GM12878 (cell line): ENCODE results near the gene ARID1A. TPM values are rescaled to one million over a fixed set of nuclear protein-coding genes. Genes with fewer than 3 reads are reported as not detected.

Experiments
- ATAC-seq: fragments of 200-7000 bp; cut with Tn5 transposase; 3 replicates; pipeline ENCODE4 v1.9.1; 2020; ENCODE audit warnings: mild to moderate bottlenecking, moderate library complexity
- BruUV-seq: library from RNA; stranded (reverse); fragments of 400-500 nt; replicated peaks from 2 replicates; lab custom pipeline; 2021; lab: Mats Ljungman, UMichigan
- CTCF ChIA-PET: fragments of 300-600 bp; sonication (Branson Sonifier 250); formaldehyde crosslinking; extraction: SDS; loops from one replicate; lab custom pipeline; 2021; ENCODE audit warnings: inconsistent platforms; lab: Yijun Ruan, JAX
- POLR2A ChIA-PET: fragments of 350-600 bp; formaldehyde crosslinking; extraction: SDS; loops from one replicate; lab custom pipeline; 2021; ENCODE audit warnings: inconsistent platforms; lab: Charles Lee
- RAD21 ChIA-PET: fragments of 300-600 bp; sonication (Branson Sonifier 250); formaldehyde crosslinking; loops from one replicate; lab custom pipeline; 2023; ENCODE audit warnings: antibody characterized with exemption; ENCODE audit not compliant: unreplicated experiment; lab: Charles Lee
- SMC1A ChIA-PET: fragments of 300-600 bp; sonication (Branson Sonifier 250); formaldehyde crosslinking; loops from one replicate; lab custom pipeline; 2023; ENCODE audit not compliant: unreplicated experiment, uncharacterized antibody; lab: Charles Lee
- DNase-seq: peaks from one replicate; pipeline ENCODE4 v3.0.0-alpha.2; 2011; ENCODE audit warnings: low read depth, low spot score
- FAIRE-seq: peaks from 3 replicates; lab custom pipeline; 2011; peaks lifted over from hg19 to GRCh38; lab: Jason Lieb, UNC
- H2AFZ ChIP-seq: 2 replicates; pipeline ENCODE4 v1.6.0; 2011; ENCODE audit warnings: low read depth, low read length, control low read depth; ENCODE audit not compliant: control insufficient read depth
- H3K27ac ChIP-seq: 2 replicates; pipeline ENCODE4 v1.5.1; 2011; ENCODE audit warnings: control low read depth; ENCODE audit not compliant: control insufficient read depth, insufficient read depth
- H3K27me3 ChIP-seq, 2 experiments: replicated peaks in 1 of 2; 2 replicates each; pipeline versions ENCODE4 v1.6.0 to v1.6.1; 2011; ENCODE audit warnings: low read length in 1 of 2; ENCODE audit not compliant: control insufficient read depth in 2 of 2, insufficient read depth in 2 of 2
- H3K36me3 ChIP-seq, 2 experiments: 2 replicates each; pipeline ENCODE4 v1.5.1; 2011; ENCODE audit warnings: low read length in 1 of 2; ENCODE audit not compliant: control insufficient read depth in 2 of 2, insufficient read depth in 2 of 2
- H3K4me1 ChIP-seq: 2 replicates; pipeline ENCODE4 v1.6.1; 2011; ENCODE audit warnings: mild to moderate bottlenecking, low read length, moderate library complexity, mixed read lengths; ENCODE audit not compliant: control insufficient read depth, insufficient read depth
- H3K4me2 ChIP-seq: 2 replicates; pipeline ENCODE4 v1.6.0; 2011; ENCODE audit warnings: control low read depth; ENCODE audit not compliant: control insufficient read depth, insufficient read depth
- H3K4me3 ChIP-seq: fragments of 200-600 bp; sonication (generic); 2 replicates; pipeline ENCODE4 v1.5.1; 2016
- H3K79me2 ChIP-seq: 2 replicates; pipeline ENCODE4 v1.6.0; 2011; ENCODE audit warnings: low read length; ENCODE audit not compliant: control insufficient read depth, insufficient read depth
- H3K9ac ChIP-seq: 2 replicates; pipeline ENCODE4 v1.8.0; 2011; ENCODE audit warnings: low read length, control low read depth, mixed read lengths; ENCODE audit not compliant: control insufficient read depth, insufficient read depth
- H3K9me3 ChIP-seq: replicated peaks from 3 replicates; pipeline ENCODE4 v1.5.1; 2011; ENCODE audit warnings: mild to moderate bottlenecking, low read length; ENCODE audit not compliant: control insufficient read depth, insufficient read depth
- H4K20me1 ChIP-seq: 2 replicates; pipeline ENCODE4 v1.6.0; 2011; ENCODE audit not compliant: control insufficient read depth, insufficient read depth
- BCL11A ChIP-seq: IDR thresholded peaks from 2 replicates; pipeline ENCODE4 v1.6.1; 2011; ENCODE audit warnings: low read depth, low read length
- CEBPB ChIP-seq, 2 experiments: fragments of 150-350 bp in 1 of 2; IDR thresholded peaks; 2 replicates each; pipeline ENCODE4 v1.6.1; 2012 to 2014; ENCODE audit warnings: low read depth in 2 of 2, low read length in 2 of 2, borderline replicate concordance in 1 of 2, inconsistent platforms in 1 of 2
- EZH2 ChIP-seq: IDR thresholded peaks from 2 replicates; pipeline ENCODE4 v1.6.1; 2012; ENCODE audit warnings: low read depth, mild to moderate bottlenecking, control low read depth, inconsistent platforms, low read length, borderline replicate concordance; ENCODE audit not compliant: control insufficient read depth
- HDAC6 ChIP-seq: fragments of 200-600 bp; sonication (generic); IDR thresholded peaks from one replicate; pipeline ENCODE4 v1.8.0; 2017; ENCODE audit warnings: antibody characterized with exemption; ENCODE audit not compliant: unreplicated experiment
- JUNB ChIP-seq: IDR thresholded peaks from 2 replicates; pipeline ENCODE4 v1.6.1; 2016; ENCODE audit warnings: antibody characterized with exemption, mild to moderate bottlenecking
- KLF5 ChIP-seq: fragments of 450-650 bp; IDR thresholded peaks from 2 replicates; pipeline ENCODE4 v1.6.1; 2014; ENCODE audit warnings: mild to moderate bottlenecking; ENCODE audit not compliant: partially characterized antibody
- NRF1 ChIP-seq: conservative IDR thresholded peaks from 2 replicates; pipeline ENCODE4 v1.6.1; 2011; ENCODE audit warnings: mild to moderate bottlenecking, low read depth, low read length, improper control_type of control experiment
- SKIL ChIP-seq: fragments of 450-650 bp; IDR thresholded peaks from 2 replicates; pipeline ENCODE4 v1.6.1; 2017; ENCODE audit warnings: mild to moderate bottlenecking, low read depth, inconsistent platforms; ENCODE audit not compliant: poor library complexity, severe bottlenecking
- ZBTB40 ChIP-seq: fragments of 450-650 bp; IDR thresholded peaks from 2 replicates; pipeline ENCODE4 v1.6.1; 2016; ENCODE audit warnings: mild to moderate bottlenecking, moderate library complexity, borderline replicate concordance
- ZNF207 ChIP-seq: fragments of 450-650 bp; IDR thresholded peaks from 2 replicates; pipeline ENCODE4 v1.6.1; 2014; ENCODE audit warnings: antibody characterized with exemption, mild to moderate bottlenecking, borderline replicate concordance
- ZNF592 ChIP-seq: fragments of 450-650 bp; IDR thresholded peaks from 2 replicates; pipeline ENCODE4 v1.6.1; 2017; ENCODE audit warnings: mild to moderate bottlenecking, moderate library complexity
- WGBS: methylation state at CpG from one replicate; pipeline ENCODE4 v1.1.6; 2016; ENCODE audit warnings: low lambda C conversion rate; ENCODE audit not compliant: insufficient replicate concordance, insufficient coverage; ENCODE audit errors: missing lambda C conversion rate; 5-methylcytosine and 5-hydroxymethylcytosine counted together
- in situ Hi-C: fragments of 300-500 bp; cut with MboI; formaldehyde crosslinking; loops from 9 replicates; pipeline ENCODE4 v1.14.3; 2018; ENCODE audit warnings: mixed read lengths
- intact Hi-C: fragments of 100-400 bp; cut with micrococcal nuclease; formaldehyde crosslinking; loops from one replicate; pipeline ENCODE4 v1.14.2; 2022; ENCODE audit not compliant: unreplicated experiment
- polyA plus RNA-seq, 11 experiments: library from polyadenylated mRNA; depleted of rRNA in 4 of 11; unstranded in 6 of 11; stranded (reverse) in 5 of 11; fragments of >200 nt; fragmentation: Nextera tagmentation in 4 of 11; fragmentation: Illumina TruSeq in 1 of 11; extraction: Ambion mirVana in 4 of 11; extraction: Trizol in 1 of 11; gene quantifications; 1 replicate in 1 of 11; 2 replicates in 10 of 11; pipeline versions ENCODE4 v1.2.1 to v1.2.3, GENCODE V29; 2011 to 2016; ENCODE audit warnings: inconsistent platforms in 2 of 11, missing spikeins in 2 of 11, low read depth in 1 of 11
- total RNA-seq, 4 experiments: library from RNA; depleted of rRNA in 3 of 4; stranded (reverse); fragments of >200 nt in 3 of 4; fragmentation: Illumina TruSeq in 1 of 4; extraction: Trizol in 1 of 4; gene quantifications; 2 replicates each; pipeline versions ENCODE4 v1.2.1 to v1.2.3, GENCODE V29; 2013 to 2021
- TF ChIP-seq, protein P1 (sequence below): fragments of 150-350 bp; IDR thresholded peaks from 2 replicates; pipeline ENCODE4 v1.6.1; 2014; ENCODE audit warnings: mild to moderate bottlenecking, low read depth, low read length

ARID1A gene
- total and polyA plus RNA-seq, 10 of the 15 experiments (the other 5 are each of a cell fraction or from before 2014, with no cell fraction given) = 10.0 to 98.0 (median 23.5) TPM

DNA sequence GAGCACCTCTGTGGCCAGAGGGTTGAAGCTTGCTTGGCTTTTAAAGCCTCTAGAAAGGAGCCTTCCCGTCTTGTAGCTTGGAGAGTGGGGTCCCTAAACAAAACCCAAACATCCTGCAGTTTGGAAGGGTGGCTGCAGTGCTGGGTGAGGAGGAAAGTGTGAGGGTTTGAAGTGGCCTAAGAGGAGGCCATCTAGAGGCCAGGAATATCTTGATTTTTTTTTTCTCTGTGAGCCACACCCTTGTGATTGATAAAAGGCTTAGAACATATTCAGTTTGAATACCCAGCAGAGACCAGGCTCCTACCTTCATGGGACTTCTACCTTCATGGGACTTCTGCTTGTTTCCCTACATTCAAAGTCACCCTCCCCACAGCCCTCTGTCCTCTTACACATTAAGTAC, 54.6 kb downstream of the ARID1A start:
- Histone ChIP-seq H3K4me2 (no peak overlapping the region), H2AFZ (no peak overlapping the region), H3K27ac (no peak overlapping the region), H3K9me3 (no peaks in the 10 kb centered on the region), H4K20me1 (0 out of 2 replicates have a peak, but pooled peaks cover 5% of the 10 kb centered on the region), H3K79me2 (peaks cover 40% of the 10 kb centered on the region), H3K36me3 (peaks cover 27 to 48% of the 10 kb centered on the region in 2 experiments), H3K9ac (no peak overlapping the region), H3K4me3 (no peak overlapping the region), H3K4me1 (no peaks in the 10 kb centered on the region), H3K27me3 (no peaks in the 10 kb centered on the region)
- ChIA-PET RAD21 (no interaction called here), CTCF (interaction anchor here (1.8 kb wide), 1 partner anchor 46 kb away, joined by 4 read pairs; no protein-coding TSS in a partner anchor), POLR2A (no interaction called here), SMC1A (interaction anchor here (0.7 to 1.2 kb wide), 3 partner anchors 8 to 46 kb away, joined by 3 read pairs; no protein-coding TSS in a partner anchor)
- DNase-seq (no peak), ATAC-seq (no peak), FAIRE-seq (no peak)
- intact Hi-C loops = no loop called here
- 94% methylated on average over 1 of the region's 1 CpG for WGBS
- no TSS peak for BruUV-seq
- in situ Hi-C loops = no loop called here
- TF ChIP-seq CEBPB (IDR thresholded peaks at IDR 0.05; ENCODE audit: borderline replicate concordance in 1 of 2, low read depth in 2 of 2, low read length in 2 of 2) = no peak
- TF ChIP-seq BCL11A = no peak
- no peak for TF ChIP-seq SKIL
- no peak for TF ChIP-seq ZNF592
- no peak for TF ChIP-seq HDAC6
- TF ChIP-seq ZBTB40 = no peak
- TF ChIP-seq JUNB = no peak
- no peak for TF ChIP-seq EZH2
- no peak for TF ChIP-seq ZNF207
- TF ChIP-seq, protein P1, sequence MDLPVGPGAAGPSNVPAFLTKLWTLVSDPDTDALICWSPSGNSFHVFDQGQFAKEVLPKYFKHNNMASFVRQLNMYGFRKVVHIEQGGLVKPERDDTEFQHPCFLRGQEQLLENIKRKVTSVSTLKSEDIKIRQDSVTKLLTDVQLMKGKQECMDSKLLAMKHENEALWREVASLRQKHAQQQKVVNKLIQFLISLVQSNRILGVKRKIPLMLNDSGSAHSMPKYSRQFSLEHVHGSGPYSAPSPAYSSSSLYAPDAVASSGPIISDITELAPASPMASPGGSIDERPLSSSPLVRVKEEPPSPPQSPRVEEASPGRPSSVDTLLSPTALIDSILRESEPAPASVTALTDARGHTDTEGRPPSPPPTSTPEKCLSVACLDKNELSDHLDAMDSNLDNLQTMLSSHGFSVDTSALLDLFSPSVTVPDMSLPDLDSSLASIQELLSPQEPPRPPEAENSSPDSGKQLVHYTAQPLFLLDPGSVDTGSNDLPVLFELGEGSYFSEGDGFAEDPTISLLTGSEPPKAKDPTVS = no peak
- no peak for TF ChIP-seq KLF5
- TF ChIP-seq NRF1 = no peak
